ENCODE results near the gene DDX17. TPM values are rescaled to one million over a fixed set of nuclear protein-coding genes. Genes with fewer than 3 reads are reported as not detected.

DDX17 gene
- total RNA-seq, 1 experiment from 2014 or later = 312 TPM

GRCh38 chr22:38449776-38450175 is 56.3 kb downstream of the DDX17 start:
- no peak for DNase-seq (ENCODE audit: low read depth)

GRCh38 chr22:38448945-38449745 is 57.0 kb downstream of the DDX17 start:
- no peak for DNase-seq (ENCODE audit: low read depth)

- no peak for DNase-seq (ENCODE audit: low read depth)
These were observed 60.0 kb downstream of the DDX17 start for GRCh38 chr22:38446018-38446601.

GRCh38 chr22:38444783-38445182 is 61.3 kb downstream of the DDX17 start:
- no peak for DNase-seq (ENCODE audit: low read depth)

GRCh38 chr22:38443628-38444521 is 62.2 kb downstream of the DDX17 start:
- DNase-seq (ENCODE audit: low read depth) = no peak

GRCh38 chr22:38442967-38443627 is 63.0 kb downstream of the DDX17 start:
- DNase-seq (ENCODE audit: low read depth) = no peak

- DNase-seq (ENCODE audit: low read depth) = no peak
These were observed 64.4 kb downstream of the DDX17 start for GRCh38 chr22:38441620-38442287.

GRCh38 chr22:38440747-38441350 is 65.3 kb downstream of the DDX17 start:
- DNase-seq (ENCODE audit: low read depth) = no peak

GRCh38 chr22:38437416-38437815 is 68.7 kb downstream of the DDX17 start:
- peak; percentile 18 for DNase-seq (ENCODE audit: low read depth)

GRCh38 chr22:38436629-38437395 is 69.3 kb downstream of the DDX17 start:
- no peak for DNase-seq (ENCODE audit: low read depth)

- DNase-seq (ENCODE audit: low read depth) = no peak
These were observed 70.1 kb downstream of the DDX17 start for GRCh38 chr22:38435965-38436364.

GRCh38 chr22:38435010-38435409 is 71.1 kb downstream of the DDX17 start:
- no peak for DNase-seq (ENCODE audit: low read depth)

- no peak for DNase-seq (ENCODE audit: low read depth)
These were observed 72.2 kb downstream of the DDX17 start for GRCh38 chr22:38433871-38434270.

Other genes starting within 250 kb of the DDX17 start
- 61.3 and 70.6 TPM in 2 replicates for gene TMEM184B, start 233.3 kb downstream of the DDX17 start, total RNA-seq (2014; rRNA removed)
- gene CSNK1E, start 188.9 kb downstream of the DDX17 start, total RNA-seq (2014; rRNA removed) = 121 and 134 TPM in 2 replicates
- not detected in 2 replicates for gene KCNJ4, start 51.1 kb downstream of the DDX17 start, total RNA-seq (2014; rRNA removed)
- gene KDELR3, start 38.2 kb downstream of the DDX17 start, total RNA-seq (2014; rRNA removed) = 40.0 and 44.8 TPM in 2 replicates
- gene DMC1, start 63.9 kb upstream of the DDX17 start, total RNA-seq (2014; rRNA removed) = 2.8 and 20.8 TPM in 2 replicates
- 0.51 and 1.4 TPM in 2 replicates for gene FAM227A, start 150.1 kb upstream of the DDX17 start, total RNA-seq (2014; rRNA removed)
- gene CBY1, start 150.3 kb upstream of the DDX17 start, total RNA-seq (2014; rRNA removed) = 12.4 and 16.4 TPM in 2 replicates
- gene TOMM22, start 175.6 kb upstream of the DDX17 start, total RNA-seq (2014; rRNA removed) = 60.9 and 74.1 TPM in 2 replicates
- 54.6 and 65.0 TPM in 2 replicates for gene JOSD1, start 194.6 kb upstream of the DDX17 start, total RNA-seq (2014; rRNA removed)
- 24.5 and 26.4 TPM in 2 replicates for gene GTPBP1, start 199.6 kb upstream of the DDX17 start, total RNA-seq (2014; rRNA removed)
- 136 and 140 TPM in 2 replicates for gene SUN2, start 249.7 kb upstream of the DDX17 start, total RNA-seq (2014; rRNA removed)